Common myeloid progenitor, CD34-positive (primary cell): ENCODE measurements around the gene TMEM91.

ENCODE experiments used
- CTCF ChIA-PET: fragments of 350-600 bp; sonication (Branson Sonifier 250); formaldehyde crosslinking; loops from one replicate; lab custom pipeline; 2021; ENCODE audit warnings: antibody characterized with exemption; lab: Charles Lee
- POLR2A ChIA-PET: fragments of 350-600 bp; sonication (Branson Sonifier 250); formaldehyde crosslinking; loops from one replicate; lab custom pipeline; 2021; ENCODE audit warnings: antibody characterized with exemption; lab: Charles Lee
- DNase-seq, 3 donors: peaks; one replicate each; pipeline versions ENCODE4 v3.0.0 to v3.0.0-alpha.2; 2013
- H3K27ac ChIP-seq, 2 experiments: 1 replicate in 1 of 2; 2 replicates in 1 of 2; pipeline ENCODE4 v1.7.0; 2013; ENCODE audit warnings: inconsistent platforms in 2 of 2, low read length in 2 of 2, mild to moderate bottlenecking in 2 of 2, low read depth in 1 of 2, moderate library complexity in 1 of 2; ENCODE audit not compliant: severe bottlenecking in 2 of 2, insufficient read depth in 1 of 2, poor library complexity in 1 of 2
- H3K27me3 ChIP-seq, 5 experiments: replicated peaks in 2 of 5; 1 replicate in 3 of 5; 2 replicates in 2 of 5; pipeline versions ENCODE4 v1.6.1 to v1.7.0; 2013; ENCODE audit warnings: low read length in 4 of 5, mild to moderate bottlenecking in 2 of 5, moderate library complexity in 2 of 5, inconsistent platforms in 1 of 5; ENCODE audit not compliant: insufficient read depth in 5 of 5, control insufficient read depth in 4 of 5
- H3K36me3 ChIP-seq, 4 experiments: 1 replicate in 2 of 4; 2 replicates in 2 of 4; pipeline versions ENCODE4 v1.6.1 to v1.7.0; 2013; ENCODE audit warnings: low read length in 3 of 4, control low read depth in 1 of 4, mild to moderate bottlenecking in 1 of 4; ENCODE audit not compliant: control insufficient read depth in 4 of 4, insufficient read depth in 4 of 4
- H3K4me1 ChIP-seq, 4 experiments: 1 replicate in 3 of 4; 2 replicates in 1 of 4; pipeline versions ENCODE4 v1.6.1 to v1.7.1; 2013; ENCODE audit warnings: low read length in 3 of 4, mild to moderate bottlenecking in 3 of 4, control low read depth in 1 of 4, inconsistent platforms in 1 of 4, moderate library complexity in 1 of 4; ENCODE audit not compliant: control insufficient read depth in 4 of 4, insufficient read depth in 4 of 4; ENCODE audit errors: control extremely low read depth in 1 of 4
- H3K4me3 ChIP-seq, 7 experiments: 1 replicate in 4 of 7; 2 replicates in 3 of 7; pipeline versions ENCODE4 v1.5.1 to v1.7.0; 2013; ENCODE audit warnings: mild to moderate bottlenecking in 7 of 7, low read length in 6 of 7, moderate library complexity in 6 of 7, inconsistent platforms in 2 of 7, low read depth in 2 of 7, control low read depth in 1 of 7; ENCODE audit not compliant: insufficient read depth in 4 of 7, control insufficient read depth in 1 of 7; ENCODE audit errors: extremely low read depth in 1 of 7
- H3K9me3 ChIP-seq, 5 experiments: 1 replicate in 4 of 5; 2 replicates in 1 of 5; pipeline versions ENCODE4 v1.6.1 to v1.7.1; 2013; ENCODE audit warnings: low read length in 4 of 5, mild to moderate bottlenecking in 2 of 5, inconsistent platforms in 1 of 5, low read depth in 1 of 5, moderate library complexity in 1 of 5; ENCODE audit not compliant: control insufficient read depth in 4 of 5, insufficient read depth in 2 of 5; ENCODE audit errors: control extremely low read depth in 1 of 5
- WGBS: methylation state at CpG from one replicate; pipeline ENCODE4 v1.1.5; 2013; ENCODE audit not compliant: insufficient coverage; 5-methylcytosine and 5-hydroxymethylcytosine counted together

TMEM91 gene

DNA sequence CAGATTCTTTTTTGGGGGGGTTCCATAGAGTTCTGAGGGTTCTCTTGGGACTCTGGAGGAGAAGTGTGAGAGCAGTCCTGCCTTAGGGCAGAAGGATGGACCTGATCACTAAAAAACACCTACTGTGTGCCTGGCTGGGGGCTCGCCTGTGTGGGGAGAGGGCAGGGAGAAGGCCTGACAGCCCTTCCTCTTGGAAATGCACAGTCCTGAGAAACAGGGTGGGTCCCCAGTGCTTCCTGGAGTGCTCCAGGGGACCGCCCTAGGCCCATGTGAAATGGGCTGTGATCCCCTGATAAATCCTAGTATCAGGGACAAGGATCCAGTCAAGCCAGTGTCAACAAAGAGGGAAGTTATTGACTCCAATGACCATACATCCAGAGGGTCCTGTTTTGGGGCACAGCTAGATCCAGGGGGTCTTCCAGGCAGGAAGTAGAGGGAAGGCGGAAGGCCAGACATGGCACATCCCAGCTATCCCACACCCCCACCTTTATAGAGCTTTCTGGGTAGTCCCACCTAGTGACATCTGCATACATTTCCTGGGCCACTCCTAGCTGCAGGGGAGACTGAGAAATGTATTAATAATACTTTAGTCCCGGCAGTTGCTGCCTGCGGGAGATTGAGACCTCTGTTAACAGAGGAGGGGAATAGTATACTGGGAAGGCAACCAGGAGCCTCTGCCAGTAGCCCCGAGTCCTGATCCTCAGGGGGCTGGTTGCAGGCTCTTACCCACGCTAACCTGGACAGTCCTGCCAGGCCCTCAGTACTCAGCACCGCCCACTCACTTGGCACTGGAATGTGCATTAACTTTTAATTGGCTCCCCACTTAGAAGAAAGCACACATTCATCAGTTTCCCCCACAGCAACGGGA is 35.0 kb downstream of the TMEM91 start:
- WGBS: 96% methylated on average over 7 of the region's 9 CpGs
- Histone ChIP-seq H3K4me3 (no peak overlapping the region), H3K36me3 (peaks cover 18 to 51% (median 32%) of the 10 kb centered on the region in 4 experiments), H3K9me3 (no peaks in the 10 kb centered on the region), H3K27ac (peak overlapping the region in 1 of 2 experiments; percentile 54), H3K4me1 (peaks cover 12 to 41% (median 15%) of the 10 kb centered on the region in 4 experiments), H3K27me3 (no peaks in the 10 kb centered on the region)
- ChIA-PET CTCF (interaction anchor here (1.1 kb wide), 1 partner anchor 9 kb away, joined by 3 read pairs; no protein-coding TSS in a partner anchor), POLR2A (no interaction called here)
- DNase-seq: no peak

DNA sequence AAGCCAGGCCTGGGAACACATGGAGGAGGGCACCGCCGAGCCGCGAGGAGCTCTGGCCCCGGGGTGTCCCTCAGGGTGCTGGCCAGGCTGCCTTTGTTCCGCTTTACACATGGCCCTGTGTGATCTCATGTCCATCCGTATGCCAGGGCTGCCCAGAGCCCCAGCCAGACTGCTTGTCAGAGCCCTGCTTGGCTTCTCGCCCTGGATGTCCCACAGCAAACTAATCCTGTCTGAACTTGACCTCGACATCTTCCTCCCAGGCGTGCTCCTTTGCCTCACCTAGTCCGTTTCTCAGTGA is 35.6 kb downstream of the TMEM91 start:
- WGBS: 88% methylated on average over 11 of the region's 11 CpGs
- DNase-seq: no peak
- Histone ChIP-seq H3K9me3 (no peaks in the 10 kb centered on the region), H3K27ac (no peak overlapping the region), H3K4me3 (no peak overlapping the region), H3K36me3 (peaks cover 19 to 57% (median 33%) of the 10 kb centered on the region in 4 experiments), H3K27me3 (no peaks in the 10 kb centered on the region), H3K4me1 (peaks cover 12 to 36% (median 15%) of the 10 kb centered on the region in 4 experiments)
- ChIA-PET CTCF (interaction anchor here (1.1 kb wide), 1 partner anchor 8 kb away, joined by 3 read pairs; no protein-coding TSS in a partner anchor), POLR2A (no interaction called here)

DNA sequence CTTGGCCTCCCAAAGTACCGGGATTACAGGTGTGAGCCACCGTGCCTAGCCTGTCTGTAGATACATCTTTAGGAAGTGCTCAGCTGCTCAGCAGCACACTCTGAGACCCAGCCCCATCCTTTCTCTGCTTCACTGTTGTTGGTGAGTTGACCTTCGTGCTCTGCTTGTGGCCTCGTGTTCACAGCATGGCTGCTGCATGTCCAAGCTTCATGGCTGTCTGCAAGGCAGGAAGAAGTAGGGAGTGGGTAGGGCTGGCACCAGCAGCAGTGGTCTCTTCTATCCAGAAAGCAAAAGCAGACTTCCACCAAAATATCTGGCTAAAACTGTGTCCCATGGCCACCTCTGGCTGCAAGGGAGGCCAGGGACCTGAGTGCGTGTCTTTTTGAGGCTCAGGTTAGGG is 36.6 kb downstream of the TMEM91 start:
- H3K36me3 ChIP-seq: peaks cover 20 to 58% (median 35%) of the 10 kb centered on the region in 4 experiments

GRCh38 chr19:41413947-41414346 is 37.6 kb downstream of the TMEM91 start:
- 99% methylated on average over 10 of the region's 10 CpGs for WGBS
- peaks cover 21 to 68% (median 41%) of the 10 kb centered on the region in 4 experiments for H3K36me3 ChIP-seq
- H3K4me1 ChIP-seq: peaks cover 11 to 16% (median 14%) of the 10 kb centered on the region in 4 experiments
- ChIA-PET POLR2A (no interaction called here), CTCF (interaction anchor here (1.4 to 1.8 kb wide), 3 partner anchors 10 to 17 kb away, joined by 3 to 6 read pairs (median 5); partner anchors contain the start of gene B3GNT8)
- no peaks in the 10 kb centered on the region for H3K27me3 ChIP-seq
- H3K4me3 ChIP-seq: no peak overlapping the region
- H3K9me3 ChIP-seq: no peaks in the 10 kb centered on the region
- no peak overlapping the region for H3K27ac ChIP-seq
- no peak for DNase-seq

More for the DNA sequence above, 36.6 kb downstream of the TMEM91 start:
- 100% methylated on average over 4 of the region's 5 CpGs for WGBS
- Histone ChIP-seq H3K27ac (no peak overlapping the region), H3K27me3 (no peaks in the 10 kb centered on the region), H3K4me1 (peaks cover 11 to 26% (median 15%) of the 10 kb centered on the region in 4 experiments), H3K4me3 (no peak overlapping the region), H3K9me3 (no peaks in the 10 kb centered on the region)
- CTCF ChIA-PET: interaction anchor here (0.7 kb wide), 1 partner anchor 8 kb away, joined by 4 read pairs; no protein-coding TSS in a partner anchor
- DNase-seq: no peak
- POLR2A ChIA-PET: no interaction called here

DNA sequence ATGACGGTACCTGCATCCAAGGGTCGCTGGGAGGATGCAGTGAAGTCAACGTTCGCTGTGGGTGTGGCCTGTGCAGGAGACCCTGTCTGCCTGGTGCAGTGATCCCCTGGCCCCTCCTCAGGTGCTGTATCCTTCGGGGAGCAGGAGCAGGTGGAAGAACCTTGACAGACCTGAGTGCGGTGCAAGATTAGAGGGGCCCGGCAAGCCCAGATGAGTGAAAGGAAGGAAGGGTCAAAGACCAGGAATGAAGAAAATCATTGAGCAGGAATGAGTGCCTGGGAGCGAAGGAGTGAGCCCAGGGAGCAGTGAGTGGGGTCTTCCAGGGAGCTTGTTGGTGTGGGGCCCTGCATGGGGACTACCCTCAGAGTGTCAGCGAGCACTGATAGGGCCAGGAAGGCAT is 38.1 kb downstream of the TMEM91 start:
- no peaks in the 10 kb centered on the region for H3K27me3 ChIP-seq
- no peaks in the 10 kb centered on the region for H3K9me3 ChIP-seq
- POLR2A ChIA-PET: no interaction called here
- no peak for DNase-seq
- peaks cover 21 to 72% (median 44%) of the 10 kb centered on the region in 4 experiments for H3K36me3 ChIP-seq
- no peak overlapping the region for H3K27ac ChIP-seq
- WGBS: 97% methylated on average over 8 of the region's 9 CpGs
- H3K4me3 ChIP-seq: no peak overlapping the region
- H3K4me1 ChIP-seq: peaks cover 6 to 12% (median 10%) of the 10 kb centered on the region in 4 experiments
- CTCF ChIA-PET: interaction anchor here (1.4 to 1.8 kb wide), 3 partner anchors 9 to 17 kb away, joined by 3 to 6 read pairs (median 5); partner anchors contain the start of gene B3GNT8

GRCh38 chr19:41415154-41415571 is 38.8 kb downstream of the TMEM91 start:
- ChIA-PET POLR2A (no interaction called here), CTCF (interaction anchor here (1.0 to 1.8 kb wide), 4 partner anchors 9 to 25 kb away, joined by 3 to 6 read pairs (median 4); partner anchors contain the start of gene B3GNT8)
- Histone ChIP-seq H3K36me3 (peaks cover 21 to 72% (median 47%) of the 10 kb centered on the region in 4 experiments), H3K4me3 (no peak overlapping the region), H3K4me1 (peaks cover 1 to 11% (median 10%) of the 10 kb centered on the region in 4 experiments), H3K27ac (no peak overlapping the region), H3K9me3 (no peaks in the 10 kb centered on the region), H3K27me3 (no peaks in the 10 kb centered on the region)
- DNase-seq: no peak
- 98% methylated on average over 4 of the region's 9 CpGs for WGBS
